K562 (cell line): ENCODE measurements around the gene ACOT7. TPM values are rescaled to one million over a fixed set of nuclear protein-coding genes. Genes with fewer than 3 reads are reported as not detected.

ENCODE experiments used
- ATAC-seq: fragments of 200-7000 bp; cut with Tn5 transposase; 3 replicates; pipeline ENCODE4 v1.9.1; 2020; ENCODE audit warnings: moderate library complexity
- BruUV-seq: library from RNA; stranded (reverse); fragments of 400-500 nt; replicated peaks from 2 replicates; lab custom pipeline; 2021; lab: Mats Ljungman, UMichigan
- CTCF ChIA-PET: fragments of 300-600 bp; formaldehyde crosslinking; extraction: SDS; loops from one replicate; lab custom pipeline; 2021; ENCODE audit warnings: low intra/inter-chr PET ratio; lab: Yijun Ruan, JAX
- POLR2A ChIA-PET: fragments of 300-600, 350-650 bp; sonication (Branson Sonifier 250); formaldehyde crosslinking; extraction: SDS; loops from one replicate; lab custom pipeline; 2021; ENCODE audit warnings: antibody characterized with exemption, inconsistent platforms; lab: Yijun Ruan, JAX
- DNase-seq, 4 experiments: peaks; one replicate each; pipeline versions ENCODE4 v3.0.0 to v3.0.0-alpha.2; 2011 to 2018; ENCODE audit warnings: low spot score in 3 of 4, mixed read lengths in 3 of 4; ENCODE audit errors: extremely low read depth in 1 of 4
- FAIRE-seq: peaks from 2 replicates; lab custom pipeline; 2011; peaks lifted over from hg19 to GRCh38; lab: Jason Lieb, UNC
- H2AFZ ChIP-seq: 2 replicates; pipeline ENCODE4 v1.6.0; 2011; ENCODE audit warnings: low read depth, low read length, control low read depth, inconsistent platforms
- H3K27ac ChIP-seq: fragments of 200-600 bp; 3 replicates; pipeline ENCODE4 v1.8.0; 2011; ENCODE audit warnings: low read depth, mild to moderate bottlenecking, control low read depth, inconsistent platforms, low read length, moderate library complexity, mixed read lengths; ENCODE audit errors: extremely low read depth
- H3K27me3 ChIP-seq, 2 experiments: fragments of 300-600 bp in 1 of 2; 2 replicates in 1 of 2; 3 replicates in 1 of 2; pipeline versions ENCODE4 v1.6.0 to v1.8.0; 2011; ENCODE audit warnings: inconsistent platforms in 2 of 2, low read length in 2 of 2, mild to moderate bottlenecking in 1 of 2, mixed read lengths in 1 of 2, moderate library complexity in 1 of 2; ENCODE audit not compliant: control insufficient read depth in 2 of 2, insufficient read depth in 2 of 2
- H3K36me3 ChIP-seq: fragments of 300-600 bp; 3 replicates; pipeline ENCODE4 v1.8.0; 2011; ENCODE audit warnings: mild to moderate bottlenecking, low read length, inconsistent platforms; ENCODE audit not compliant: control insufficient read depth, insufficient read depth
- H3K4me1 ChIP-seq, 2 experiments: fragments of 200-600 bp in 1 of 2; replicated peaks in 1 of 2; 2 replicates in 1 of 2; 3 replicates in 1 of 2; pipeline versions ENCODE4 v1.5.1 to v1.8.0; 2011; ENCODE audit warnings: inconsistent platforms in 2 of 2, low read length in 2 of 2, mild to moderate bottlenecking in 1 of 2, mixed read lengths in 1 of 2, moderate library complexity in 1 of 2; ENCODE audit not compliant: control insufficient read depth in 2 of 2, insufficient read depth in 2 of 2
- H3K4me2 ChIP-seq: 2 replicates; pipeline ENCODE4 v1.6.1; 2011; ENCODE audit warnings: low read length, control low read depth, inconsistent platforms, mixed read lengths; ENCODE audit not compliant: insufficient read depth
- H3K4me3 ChIP-seq: fragments of 200-600 bp; sonication (generic), shearing (Covaris generic); 2 replicates; pipeline ENCODE4 v1.5.1; 2016; ENCODE audit warnings: control low read depth, inconsistent platforms
- H3K79me2 ChIP-seq: fragments of 200-600 bp; 3 replicates; pipeline ENCODE4 v1.8.0; 2011; ENCODE audit warnings: low read length, inconsistent platforms; ENCODE audit not compliant: control insufficient read depth, insufficient read depth
- H3K9ac ChIP-seq, 2 experiments: 2 replicates each; pipeline versions ENCODE4 v1.6.0 to v1.6.1; 2011; ENCODE audit warnings: low read depth in 2 of 2, low read length in 2 of 2, control low read depth in 1 of 2, inconsistent platforms in 1 of 2, mild to moderate bottlenecking in 1 of 2, mixed read lengths in 1 of 2; ENCODE audit not compliant: insufficient read depth in 1 of 2
- H3K9me1 ChIP-seq: one replicate; pipeline ENCODE4 v1.6.0; 2011; ENCODE audit warnings: inconsistent platforms, mild to moderate bottlenecking, low read length, moderate library complexity; ENCODE audit not compliant: control insufficient read depth, insufficient read depth
- H3K9me3 ChIP-seq: replicated peaks from 2 replicates; pipeline ENCODE4 v1.5.1; 2011; ENCODE audit warnings: low read depth, low read length, inconsistent platforms; ENCODE audit not compliant: control insufficient read depth, insufficient read depth
- H4K20me1 ChIP-seq: replicated peaks from 2 replicates; pipeline ENCODE4 v1.6.1; 2011; ENCODE audit warnings: low read length, inconsistent platforms, mixed read lengths; ENCODE audit not compliant: control insufficient read depth, insufficient read depth
- JUND ChIP-seq, 2 experiments: IDR thresholded peaks; 2 replicates in 1 of 2; 3 replicates in 1 of 2; pipeline ENCODE4 v1.6.1; 2011; ENCODE audit warnings: borderline replicate concordance in 2 of 2, low read depth in 2 of 2, low read length in 2 of 2, improper control_type of control experiment in 1 of 2, missing biosample characterization in 1 of 2, missing genetic modification characterization in 1 of 2, missing genetic modification reagents in 1 of 2
- NFXL1 ChIP-seq: fragments of 450-650 bp; formaldehyde crosslinking; IDR thresholded peaks from 2 replicates; pipeline ENCODE4 v1.4.0; 2021; ENCODE audit warnings: mild to moderate bottlenecking
- TEAD4 ChIP-seq, 2 experiments: sonication (generic) in 1 of 2; formaldehyde crosslinking in 1 of 2; IDR thresholded peaks; 2 replicates each; pipeline versions ENCODE4 v1.6.1 to v1.8.0; 2012 to 2022; ENCODE audit warnings: borderline replicate concordance in 1 of 2, inconsistent platforms in 1 of 2, low read length in 1 of 2, mild to moderate bottlenecking in 1 of 2, missing genetic modification reagents in 1 of 2
- TFAM ChIP-seq: fragments of 250-450 bp; sonication (Bioruptor Pico); conservative IDR thresholded peaks from 2 replicates; pipeline ENCODE4 v1.5.0; 2021; ENCODE audit warnings: mild to moderate bottlenecking, moderate library complexity
- WGBS: fragments of 100-300 bp; shearing (Covaris generic); methylation state at CpG from one replicate; pipeline ENCODE4 v1.1.6; 2016; ENCODE audit warnings: low coverage, mixed read lengths; ENCODE audit not compliant: insufficient coverage; ENCODE audit errors: missing lambda C conversion rate; 5-methylcytosine and 5-hydroxymethylcytosine counted together
- in situ Hi-C: fragments of 300-500 bp; cut with MboI; formaldehyde crosslinking; loops from 4 replicates; pipeline ENCODE4 v1.15.0; 2018; ENCODE audit warnings: inconsistent platforms, mixed read lengths
- intact Hi-C: fragments of 100-400 bp; cut with micrococcal nuclease; formaldehyde crosslinking; loops from 2 replicates; pipeline ENCODE4 v1.14.2; 2022
- polyA plus RNA-seq, 8 experiments: library from polyadenylated mRNA; depleted of rRNA in 4 of 8; stranded (reverse) in 5 of 8; unstranded in 3 of 8; fragments of >200 nt; fragmentation: Nextera tagmentation in 2 of 8; fragmentation: Illumina TruSeq in 1 of 8; extraction: Ambion mirVana in 2 of 8; extraction: Trizol in 1 of 8; gene quantifications; 2 replicates each; pipeline versions ENCODE4 v1.2.1 to v1.2.3, GENCODE V29; 2011 to 2014; ENCODE audit warnings: inconsistent platforms in 1 of 8, missing spikeins in 1 of 8
- total RNA-seq, 7 experiments: library from RNA; depleted of rRNA in 6 of 7; stranded (reverse); fragments of >200 nt in 6 of 7; fragmentation: Illumina TruSeq in 2 of 7; extraction: Trizol in 2 of 7; gene quantifications; 2 replicates each; pipeline versions ENCODE4 v1.2.1 to v1.2.3, GENCODE V29; 2011 to 2021; ENCODE audit warnings: low replicate concordance in 1 of 7
- TF ChIP-seq, protein P1 (sequence below): sonication (generic); formaldehyde crosslinking; IDR thresholded peaks from 2 replicates; pipeline ENCODE4 v1.8.0; 2022; ENCODE audit warnings: mild to moderate bottlenecking, missing genetic modification reagents

Gene ACOT7
- total and polyA plus RNA-seq, 9 of the 15 experiments (the other 6 are each of a cell fraction or from before 2014, with no cell fraction given) = 7.0 to 92.6 (median 37.2) TPM

- TF ChIP-seq TEAD4 (IDR thresholded peaks at IDR 0.05; ENCODE audit: low read length) = peak; percentile 83
- no peak for TF ChIP-seq TEAD4 (CRISPR knock-in tag; IDR thresholded peaks at IDR 0.05; ENCODE audit: borderline replicate concordance)
- no peak for TF ChIP-seq NFXL1 (CRISPR knock-in tag)
- TF ChIP-seq JUND (IDR thresholded peaks at IDR 0.05; ENCODE audit: borderline replicate concordance, low read depth, low read length) = peak; percentile 39; the same call in 1 of the 2 replicates
- peak; percentile 14; the same call in 1 of the 3 replicates for TF ChIP-seq JUND (tag; IDR thresholded peaks at IDR 0.05; ENCODE audit: borderline replicate concordance, low read depth, low read length)
Measured at GRCh38 chr1:6317098-6317760, 76.3 kb downstream of the ACOT7 start (continued).

GRCh38 chr1:6316240-6317097 lies 77.1 kb downstream of the ACOT7 start:
- TF ChIP-seq, protein P1, sequence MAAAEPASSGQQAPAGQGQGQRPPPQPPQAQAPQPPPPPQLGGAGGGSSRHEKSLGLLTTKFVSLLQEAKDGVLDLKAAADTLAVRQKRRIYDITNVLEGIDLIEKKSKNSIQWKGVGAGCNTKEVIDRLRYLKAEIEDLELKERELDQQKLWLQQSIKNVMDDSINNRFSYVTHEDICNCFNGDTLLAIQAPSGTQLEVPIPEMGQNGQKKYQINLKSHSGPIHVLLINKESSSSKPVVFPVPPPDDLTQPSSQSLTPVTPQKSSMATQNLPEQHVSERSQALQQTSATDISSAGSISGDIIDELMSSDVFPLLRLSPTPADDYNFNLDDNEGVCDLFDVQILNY (CRISPR knock-in tag) = 0 out of 2 replicates have a peak, but pooled peaks have one; percentile 33
- no peak for TF ChIP-seq TFAM (CRISPR knock-in tag)

More at GRCh38 chr1:6316240-6317097, 77.1 kb downstream of the ACOT7 start:
- POLR2A ChIA-PET = interaction anchor here (0.6 to 1.2 kb wide), 5 partner anchors 10 to 117 kb away, joined by 3 to 4 read pairs (median 3); partner anchors contain the start of gene RPL22
- 76% methylated on average over 14 of the region's 14 CpGs for WGBS
- BruUV-seq = no TSS peak
- Histone ChIP-seq H3K79me2 (no peaks in the 10 kb centered on the region), H2AFZ (no peak overlapping the region), H3K36me3 (peaks cover 14% of the 10 kb centered on the region; the same call in 1 of the 3 replicates), H4K20me1 (no peaks in the 10 kb centered on the region; the same call in none of the 2 replicates), H3K4me2 (peak overlapping the region; percentile 15; the same call in 1 of the 2 replicates), H3K9me3 (no peaks in the 10 kb centered on the region), H3K27me3 (no peaks in the 10 kb centered on the region), H3K9me1 (peaks cover 5% of the 10 kb centered on the region), H3K27ac (peak overlapping the region; percentile 18; the same call in 2 of the 3 replicates), H3K4me3 (no peak overlapping the region), H3K4me1 (peaks cover 10 to 24% of the 10 kb centered on the region in 2 experiments), H3K9ac (peak overlapping the region in 1 of 2 experiments; percentile 8; a peak in 1 of 4 replicates)
- intact Hi-C loops = no loop called here
- FAIRE-seq = no peak
- CTCF ChIA-PET = no interaction called here
- in situ Hi-C loops = no loop called here
- no peak for DNase-seq
- ATAC-seq = no peak; the same call in 2 of the 3 replicates
